Lower lobe of right lung (tissue), 2 donors: Measurements from ENCODE around the gene CSF1. TPM values are rescaled to one million over a fixed set of nuclear protein-coding genes. Genes with fewer than 3 reads are reported as not detected.

Source experiments
- ATAC-seq, 2 donors: fragments of 200-7000 bp; cut with Tn5 transposase; one replicate each; pipeline ENCODE4 v1.9.1; 2020 to 2022; ENCODE audit warnings: mild to moderate bottlenecking in 2 of 2, moderate library complexity in 2 of 2
- DNase-seq: peaks from one replicate; pipeline ENCODE4 v3.0.0-alpha.2; 2020
- H3K27ac ChIP-seq: fragments of 200-600 bp; one replicate; pipeline ENCODE4 v1.8.0; 2022
- H3K27me3 ChIP-seq: fragments of 200-600 bp; one replicate; pipeline ENCODE4 v1.8.0; 2022; ENCODE audit warnings: low read depth
- H3K36me3 ChIP-seq: fragments of 200-600 bp; one replicate; pipeline ENCODE4 v1.8.0; 2022; ENCODE audit warnings: mild to moderate bottlenecking
- H3K4me1 ChIP-seq: fragments of 200-600 bp; one replicate; pipeline ENCODE4 v1.8.0; 2022
- H3K4me3 ChIP-seq: fragments of 200-600 bp; one replicate; pipeline ENCODE4 v1.8.0; 2022; ENCODE audit warnings: mild to moderate bottlenecking
- H3K9me3 ChIP-seq: fragments of 200-600 bp; one replicate; pipeline ENCODE4 v1.8.0; 2022
- intact Hi-C: fragments of 100-400 bp; cut with DNase I; formaldehyde crosslinking; loops from one replicate; pipeline ENCODE4 v1.11.0; 2022
- total RNA-seq: library from RNA; stranded (reverse); fragmentation: NEBNext Ultra II Directional; extraction: Animal tissue kit (Norgen Biotek cat#: 25700); gene quantifications from one replicate; pipeline ENCODE4 v1.2.1, GENCODE V29; 2021
- TF ChIP-seq, protein P1 (sequence below): fragments of 200-600 bp; IDR thresholded peaks from one replicate; pipeline ENCODE4 v1.8.0; 2022; ENCODE audit warnings: antibody characterized with exemption, mild to moderate bottlenecking
- donor health status: DM: no; HTN: yes; CAD: no; lungs with severe emphysema.

The CSF1 gene
- total RNA-seq, 1 donor from 2014 or later = 64.3 TPM

DNA sequence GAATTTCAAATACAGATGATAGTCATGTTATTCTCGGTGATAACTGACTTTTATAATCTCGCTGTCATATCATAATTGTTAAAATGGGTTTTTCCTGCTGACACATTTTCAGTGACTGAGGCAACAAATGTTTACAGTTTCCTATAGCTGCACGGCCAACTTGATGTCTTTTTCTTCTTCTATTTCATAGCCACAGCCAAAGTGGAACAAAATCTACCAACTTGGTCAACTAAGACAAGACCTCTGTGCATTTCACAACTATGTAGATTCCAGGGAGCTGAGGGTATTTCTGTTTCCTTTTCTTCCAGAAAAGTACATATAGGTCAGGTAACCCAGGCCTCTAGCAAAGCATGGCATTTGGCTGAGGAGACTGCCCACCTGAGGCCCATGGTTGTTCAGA lies 63.5 kb downstream of the CSF1 start:
- Histone ChIP-seq H3K4me1 (peaks cover 6% of the 10 kb centered on the region), H3K27me3 (no peaks in the 10 kb centered on the region), H3K9me3 (no peaks in the 10 kb centered on the region), H3K4me3 (no peak overlapping the region), H3K27ac (no peak overlapping the region), H3K36me3 (no peaks in the 10 kb centered on the region)
- intact Hi-C loops = loop anchor here (10.0 kb wide), 1 partner anchor 59 kb away; the partner anchor contains the start of gene CSF1
- ATAC-seq (no peak), DNase-seq (no peak)
- TF ChIP-seq, protein P1, sequence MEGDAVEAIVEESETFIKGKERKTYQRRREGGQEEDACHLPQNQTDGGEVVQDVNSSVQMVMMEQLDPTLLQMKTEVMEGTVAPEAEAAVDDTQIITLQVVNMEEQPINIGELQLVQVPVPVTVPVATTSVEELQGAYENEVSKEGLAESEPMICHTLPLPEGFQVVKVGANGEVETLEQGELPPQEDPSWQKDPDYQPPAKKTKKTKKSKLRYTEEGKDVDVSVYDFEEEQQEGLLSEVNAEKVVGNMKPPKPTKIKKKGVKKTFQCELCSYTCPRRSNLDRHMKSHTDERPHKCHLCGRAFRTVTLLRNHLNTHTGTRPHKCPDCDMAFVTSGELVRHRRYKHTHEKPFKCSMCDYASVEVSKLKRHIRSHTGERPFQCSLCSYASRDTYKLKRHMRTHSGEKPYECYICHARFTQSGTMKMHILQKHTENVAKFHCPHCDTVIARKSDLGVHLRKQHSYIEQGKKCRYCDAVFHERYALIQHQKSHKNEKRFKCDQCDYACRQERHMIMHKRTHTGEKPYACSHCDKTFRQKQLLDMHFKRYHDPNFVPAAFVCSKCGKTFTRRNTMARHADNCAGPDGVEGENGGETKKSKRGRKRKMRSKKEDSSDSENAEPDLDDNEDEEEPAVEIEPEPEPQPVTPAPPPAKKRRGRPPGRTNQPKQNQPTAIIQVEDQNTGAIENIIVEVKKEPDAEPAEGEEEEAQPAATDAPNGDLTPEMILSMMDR = no peak

- intact Hi-C loops = loop anchor here (10.0 kb wide), 1 partner anchor 61 kb away; the partner anchor contains the start of gene CSF1
- no peaks in the 10 kb centered on the region for H3K9me3 ChIP-seq
- ATAC-seq (no peak), DNase-seq (no peak)
- H3K27ac ChIP-seq = no peak overlapping the region
- H3K36me3 ChIP-seq = no peaks in the 10 kb centered on the region
- H3K4me3 ChIP-seq = no peak overlapping the region
- TF ChIP-seq, protein P1 = no peak
- peaks cover 22% of the 10 kb centered on the region for H3K4me1 ChIP-seq
- no peaks in the 10 kb centered on the region for H3K27me3 ChIP-seq
Observed at GRCh38 chr1:109975718-109976117, 65.1 kb downstream of the CSF1 start.

DNA sequence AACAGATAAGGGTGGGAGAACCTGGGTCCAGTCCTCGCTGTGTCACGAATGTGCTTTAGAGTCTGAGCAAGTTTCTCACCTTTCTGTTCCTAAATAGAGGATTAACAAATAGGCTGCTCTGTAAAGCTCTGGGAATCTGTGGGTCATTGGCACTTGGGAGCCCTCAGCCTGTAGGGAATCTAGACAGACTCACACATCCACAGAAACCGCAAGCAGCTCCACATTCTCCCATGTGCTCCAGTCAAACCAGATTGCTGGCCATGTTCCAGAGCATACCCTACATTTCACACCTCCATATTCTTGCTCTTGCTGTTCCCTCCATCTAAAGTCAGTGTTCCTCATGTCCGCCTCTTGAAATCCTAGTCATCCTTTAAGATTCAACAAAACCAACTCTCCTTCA lies 66.1 kb downstream of the CSF1 start:
- Histone ChIP-seq H3K27me3 (no peaks in the 10 kb centered on the region), H3K9me3 (no peaks in the 10 kb centered on the region), H3K36me3 (no peaks in the 10 kb centered on the region), H3K27ac (no peak overlapping the region), H3K4me1 (peaks cover 22% of the 10 kb centered on the region), H3K4me3 (no peak overlapping the region)
- ATAC-seq (no peak), DNase-seq (no peak)
- intact Hi-C loops = loop anchor here (10.0 kb wide), 1 partner anchor 62 kb away; the partner anchor contains the start of gene CSF1
- TF ChIP-seq, protein P1 = no peak

GRCh38 chr1:109977225-109977624 lies 66.6 kb downstream of the CSF1 start:
- intact Hi-C loops = loop anchor here (10.0 kb wide), 1 partner anchor 62 kb away; the partner anchor contains the start of gene CSF1
- DNase-seq (no peak), ATAC-seq (no peak)
- Histone ChIP-seq H3K27ac (no peak overlapping the region), H3K27me3 (no peaks in the 10 kb centered on the region), H3K4me3 (no peak overlapping the region), H3K9me3 (no peaks in the 10 kb centered on the region), H3K4me1 (peaks cover 22% of the 10 kb centered on the region), H3K36me3 (no peaks in the 10 kb centered on the region)
- TF ChIP-seq, protein P1 = no peak

DNA sequence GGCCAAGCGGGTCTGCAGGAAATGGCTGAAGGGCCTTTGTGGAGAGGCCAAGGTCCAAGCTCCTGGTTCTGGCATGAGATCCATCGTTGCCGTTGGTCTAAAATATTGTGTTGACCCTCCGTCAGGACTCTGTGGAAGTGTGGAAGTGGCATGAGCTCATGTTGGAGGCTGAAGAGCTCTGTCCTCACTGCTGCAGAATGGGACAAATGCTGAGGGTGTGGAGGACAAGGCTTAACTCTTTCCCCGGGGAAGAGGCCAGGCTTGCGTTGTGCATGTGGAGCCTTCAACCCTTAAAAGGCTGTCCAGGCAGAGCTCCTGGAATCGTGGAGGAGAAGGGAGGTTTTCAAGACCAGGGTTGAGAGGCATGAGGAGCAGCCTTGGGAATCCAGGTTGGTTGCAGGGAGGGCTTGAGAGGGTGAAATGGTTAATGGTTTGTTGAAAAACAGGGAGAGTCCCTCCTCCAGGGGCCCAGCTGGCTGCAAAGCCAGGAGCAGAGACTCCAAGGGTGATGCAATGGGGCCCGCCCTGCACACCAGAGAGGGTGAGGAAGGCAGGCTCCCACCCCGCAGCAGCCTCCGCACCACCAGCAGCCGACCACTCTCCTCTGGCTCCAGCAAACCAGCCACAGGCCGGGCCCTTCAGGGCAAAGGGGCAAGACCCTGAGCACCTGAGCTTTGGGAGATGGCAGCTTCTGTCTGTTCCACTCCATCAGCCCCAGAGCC lies 67.2 kb downstream of the CSF1 start:
- ATAC-seq (peak in 1 of 2 donors; percentile 31), DNase-seq (no peak)
- TF ChIP-seq, protein P1 = no peak
- Histone ChIP-seq H3K27ac (peak overlapping the region; percentile 13), H3K9me3 (no peaks in the 10 kb centered on the region), H3K4me3 (no peak overlapping the region), H3K27me3 (no peaks in the 10 kb centered on the region), H3K4me1 (peaks cover 24% of the 10 kb centered on the region), H3K36me3 (no peaks in the 10 kb centered on the region)
- intact Hi-C loops = loop anchor here (10.0 kb wide), 1 partner anchor 63 kb away; the partner anchor contains the start of gene CSF1
